Esophagus muscularis mucosa (tissue), 3 donors: ENCODE results near the gene WNT5B.

Experiments
- POLR2AphosphoS5 ChIP-seq, 2 donors: sonication (generic); formaldehyde crosslinking; IDR thresholded peaks; one replicate each; pipeline ENCODE4 v1.6.1; 2017; ENCODE audit warnings: antibody characterized with exemption in 2 of 2
- TF ChIP-seq, protein P1 (sequence below), 3 experiments: fragments of 200-600 bp in 2 of 3; fragments of 450-650 bp in 1 of 3; sonication (generic) in 2 of 3; IDR thresholded peaks; one replicate each; pipeline ENCODE4 v1.5.1; 2017 to 2019; ENCODE audit warnings: antibody characterized with exemption in 3 of 3, mild to moderate bottlenecking in 2 of 3, moderate library complexity in 1 of 3

DNA sequence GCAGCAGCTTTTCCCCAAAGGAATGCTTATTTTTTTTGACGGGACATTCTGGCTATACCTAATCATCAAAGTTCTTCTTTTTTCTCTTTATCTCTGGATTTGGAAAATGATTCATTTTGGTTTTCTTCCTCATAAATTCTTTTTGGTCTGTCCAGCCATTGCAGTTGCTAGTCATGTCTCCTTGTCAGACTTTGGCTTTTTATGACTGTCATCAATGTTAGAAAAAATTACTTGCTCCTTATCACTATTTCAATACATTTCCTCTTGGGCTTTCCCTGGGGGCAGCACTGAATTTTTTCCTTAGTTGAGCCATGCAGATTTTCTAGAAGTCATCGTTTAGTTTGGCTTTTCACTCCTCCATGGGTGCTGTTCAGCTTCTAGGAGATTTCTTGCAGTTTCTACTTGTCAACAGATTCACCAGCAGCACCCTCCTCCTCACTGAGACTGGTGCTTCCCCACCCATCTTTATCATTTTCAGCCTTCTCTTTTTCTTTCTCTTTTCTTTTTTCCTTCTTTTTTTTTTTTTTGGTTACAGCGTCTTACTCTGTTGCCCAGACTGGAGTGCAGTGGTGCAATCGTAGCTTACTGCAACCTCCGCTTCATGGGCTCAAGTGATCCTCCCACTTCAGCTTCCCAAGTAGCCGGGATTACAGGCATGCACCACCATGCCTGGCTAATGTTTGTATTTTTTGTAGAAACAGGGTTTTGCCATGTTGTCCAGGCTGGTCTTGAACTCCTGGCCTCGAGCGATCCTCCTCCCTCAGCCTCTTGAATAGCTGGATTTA lies 67.0 kb downstream of the WNT5B start:
- TF ChIP-seq POLR2AphosphoS5 (IDR thresholded peaks at IDR 0.05) = no peak
- TF ChIP-seq, protein P1, sequence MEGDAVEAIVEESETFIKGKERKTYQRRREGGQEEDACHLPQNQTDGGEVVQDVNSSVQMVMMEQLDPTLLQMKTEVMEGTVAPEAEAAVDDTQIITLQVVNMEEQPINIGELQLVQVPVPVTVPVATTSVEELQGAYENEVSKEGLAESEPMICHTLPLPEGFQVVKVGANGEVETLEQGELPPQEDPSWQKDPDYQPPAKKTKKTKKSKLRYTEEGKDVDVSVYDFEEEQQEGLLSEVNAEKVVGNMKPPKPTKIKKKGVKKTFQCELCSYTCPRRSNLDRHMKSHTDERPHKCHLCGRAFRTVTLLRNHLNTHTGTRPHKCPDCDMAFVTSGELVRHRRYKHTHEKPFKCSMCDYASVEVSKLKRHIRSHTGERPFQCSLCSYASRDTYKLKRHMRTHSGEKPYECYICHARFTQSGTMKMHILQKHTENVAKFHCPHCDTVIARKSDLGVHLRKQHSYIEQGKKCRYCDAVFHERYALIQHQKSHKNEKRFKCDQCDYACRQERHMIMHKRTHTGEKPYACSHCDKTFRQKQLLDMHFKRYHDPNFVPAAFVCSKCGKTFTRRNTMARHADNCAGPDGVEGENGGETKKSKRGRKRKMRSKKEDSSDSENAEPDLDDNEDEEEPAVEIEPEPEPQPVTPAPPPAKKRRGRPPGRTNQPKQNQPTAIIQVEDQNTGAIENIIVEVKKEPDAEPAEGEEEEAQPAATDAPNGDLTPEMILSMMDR (IDR thresholded peaks at IDR 0.05) = no peak
